Astrocyte of the spinal cord (primary cell): ENCODE results near the gene ADGRL2.

ENCODE experiments used
- DNase-seq: peaks from one replicate; pipeline ENCODE4 v3.0.0; 2011; ENCODE audit warnings: low read depth, low spot score
- H3K4me3 ChIP-seq: 2 replicates; pipeline ENCODE4 v1.5.1; 2011; ENCODE audit warnings: low read depth, mild to moderate bottlenecking, low read length, moderate library complexity
- in situ Hi-C: cut with HindIII; loops from 2 replicates; pipeline ENCODE4 v1.10.0; 2017; ENCODE audit warnings: low sequenced_read_pairs
- TF ChIP-seq, protein P1 (sequence below): IDR thresholded peaks from 2 replicates; pipeline ENCODE4 v1.5.1; 2012; ENCODE audit warnings: low read depth, mild to moderate bottlenecking, low read length, inconsistent platforms

ADGRL2 gene

GRCh38 chr1:81841795-81842194, 41.1 kb downstream of the ADGRL2 start:
- DNase-seq = no peak
- TF ChIP-seq, protein P1, sequence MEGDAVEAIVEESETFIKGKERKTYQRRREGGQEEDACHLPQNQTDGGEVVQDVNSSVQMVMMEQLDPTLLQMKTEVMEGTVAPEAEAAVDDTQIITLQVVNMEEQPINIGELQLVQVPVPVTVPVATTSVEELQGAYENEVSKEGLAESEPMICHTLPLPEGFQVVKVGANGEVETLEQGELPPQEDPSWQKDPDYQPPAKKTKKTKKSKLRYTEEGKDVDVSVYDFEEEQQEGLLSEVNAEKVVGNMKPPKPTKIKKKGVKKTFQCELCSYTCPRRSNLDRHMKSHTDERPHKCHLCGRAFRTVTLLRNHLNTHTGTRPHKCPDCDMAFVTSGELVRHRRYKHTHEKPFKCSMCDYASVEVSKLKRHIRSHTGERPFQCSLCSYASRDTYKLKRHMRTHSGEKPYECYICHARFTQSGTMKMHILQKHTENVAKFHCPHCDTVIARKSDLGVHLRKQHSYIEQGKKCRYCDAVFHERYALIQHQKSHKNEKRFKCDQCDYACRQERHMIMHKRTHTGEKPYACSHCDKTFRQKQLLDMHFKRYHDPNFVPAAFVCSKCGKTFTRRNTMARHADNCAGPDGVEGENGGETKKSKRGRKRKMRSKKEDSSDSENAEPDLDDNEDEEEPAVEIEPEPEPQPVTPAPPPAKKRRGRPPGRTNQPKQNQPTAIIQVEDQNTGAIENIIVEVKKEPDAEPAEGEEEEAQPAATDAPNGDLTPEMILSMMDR = no peak
- H3K4me3 ChIP-seq = no peak overlapping the region
- in situ Hi-C loops = no loop called here

DNA sequence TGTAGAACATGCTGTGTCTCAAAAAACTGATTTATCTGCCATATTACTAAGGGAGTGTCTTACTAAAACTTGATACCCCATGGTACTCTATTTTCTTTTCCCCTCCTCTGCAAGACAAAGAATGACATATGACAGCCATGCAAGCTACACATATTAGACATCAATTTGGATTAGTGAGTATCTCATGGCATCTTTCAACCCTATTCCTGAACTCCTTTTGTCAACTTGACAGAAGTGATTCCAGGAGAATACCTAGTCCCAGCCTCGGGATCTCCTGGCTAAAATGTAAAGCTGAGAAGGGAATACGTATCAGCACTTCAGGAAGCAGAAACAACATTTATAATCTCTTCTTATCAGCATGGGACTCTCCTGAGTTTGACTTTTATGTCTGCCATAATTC, 43.7 kb downstream of the ADGRL2 start:
- in situ Hi-C loops = no loop called here
- TF ChIP-seq, protein P1 = no peak

GRCh38 chr1:81846630-81847029, 45.9 kb downstream of the ADGRL2 start:
- no peak for DNase-seq
- TF ChIP-seq, protein P1 = no peak
- in situ Hi-C loops = no loop called here
- H3K4me3 ChIP-seq = no peak overlapping the region

More for the DNA sequence above, 43.7 kb downstream of the ADGRL2 start:
- H3K4me3 ChIP-seq = no peak overlapping the region
- DNase-seq = no peak

GRCh38 chr1:81847063-81847462, 46.3 kb downstream of the ADGRL2 start:
- no peak overlapping the region for H3K4me3 ChIP-seq
- TF ChIP-seq, protein P1 = no peak
- in situ Hi-C loops = no loop called here
- no peak for DNase-seq

GRCh38 chr1:81848880-81849682, 48.3 kb downstream of the ADGRL2 start:
- DNase-seq = no peak
- H3K4me3 ChIP-seq = no peak overlapping the region
- in situ Hi-C loops = no loop called here
- TF ChIP-seq, protein P1 = no peak

GRCh38 chr1:81850031-81850430, 49.3 kb downstream of the ADGRL2 start:
- TF ChIP-seq, protein P1 = no peak
- H3K4me3 ChIP-seq = no peak overlapping the region
- no peak for DNase-seq
- in situ Hi-C loops = no loop called here
